ENCODE data around the gene SORCS2.

Gene SORCS2

GRCh38 chr4:7422151-7422897 lies 230.0 kb downstream of the SORCS2 start:
- no peak for DNase-seq

- DNase-seq, result no peak
These were observed 230.5 kb downstream of the SORCS2 start for GRCh38 chr4:7422898-7423180.

GRCh38 chr4:7423391-7423790 lies 231.1 kb downstream of the SORCS2 start:
- DNase-seq, result no peak

GRCh38 chr4:7423801-7424552 lies 231.6 kb downstream of the SORCS2 start:
- DNase-seq, result no peak

GRCh38 chr4:7424553-7425111 lies 232.3 kb downstream of the SORCS2 start:
- no peak for DNase-seq

GRCh38 chr4:7425124-7425523 lies 232.8 kb downstream of the SORCS2 start:
- DNase-seq, result no peak

GRCh38 chr4:7425591-7426468 lies 233.5 kb downstream of the SORCS2 start:
- no peak for DNase-seq

- no peak for DNase-seq
These were observed 234.3 kb downstream of the SORCS2 start for GRCh38 chr4:7426525-7427171.

- DNase-seq, result no peak
These were observed 235.0 kb downstream of the SORCS2 start for GRCh38 chr4:7427361-7427760.

GRCh38 chr4:7427831-7428260 lies 235.5 kb downstream of the SORCS2 start:
- no peak for DNase-seq

- DNase-seq, result no peak
These were observed 236.1 kb downstream of the SORCS2 start for GRCh38 chr4:7428261-7429068.

GRCh38 chr4:7429069-7429416 lies 236.7 kb downstream of the SORCS2 start:
- no peak for DNase-seq

- no peak for DNase-seq
These were observed 237.3 kb downstream of the SORCS2 start for GRCh38 chr4:7429601-7430078.

- DNase-seq, result no peak
These were observed 238.1 kb downstream of the SORCS2 start for GRCh38 chr4:7430368-7430964.

- no peak for DNase-seq
These were observed 238.8 kb downstream of the SORCS2 start for GRCh38 chr4:7430965-7431695.

- no peak for DNase-seq
These were observed 239.6 kb downstream of the SORCS2 start for GRCh38 chr4:7431696-7432530.

GRCh38 chr4:7432531-7433375 lies 240.4 kb downstream of the SORCS2 start:
- DNase-seq, result no peak

- no peak for DNase-seq
These were observed 241.2 kb downstream of the SORCS2 start for GRCh38 chr4:7433376-7434140.
